ENCODE data around the gene MAGI1.

- no peak for TF ChIP-seq CTCF (IDR thresholded peaks at IDR 0.05)
- TF ChIP-seq POLR2A (IDR thresholded peaks at IDR 0.05) = no peak
Observed at GRCh38 chr3:65361448-65361847, 677.3 kb downstream of the MAGI1 start.

All from uterus (tissue), 2 donors.